SK-MEL-5 (cell line): Measurements from ENCODE around the gene RASGRP1. TPM values are rescaled to one million over a fixed set of nuclear protein-coding genes. Genes with fewer than 3 reads are reported as not detected.

Experiments used
- DNase-seq: peaks from one replicate; pipeline ENCODE4 v3.0.0-alpha.2; 2016; ENCODE audit warnings: low read depth, low spot score
- in situ Hi-C: cut with HindIII; loops from 2 replicates; pipeline ENCODE4 v1.10.0; 2016; ENCODE audit warnings: low sequenced_read_pairs, high pct_unique_total_duplicates, low pct_unique_long_range_greater_than_20kb
- total RNA-seq: library from RNA; depleted of rRNA; stranded (reverse); fragments of >200 nt; shearing (Covaris generic); gene quantifications from 2 replicates; pipeline ENCODE4 v1.2.3, GENCODE V29; 2014

RASGRP1 gene
- total RNA-seq, 1 experiment from 2014 or later = 1.3 TPM

GRCh38 chr15:38547255-38547997 is 17.2 kb downstream of the RASGRP1 start:
- DNase-seq = no peak
- in situ Hi-C loops = no loop called here

GRCh38 chr15:38545179-38545578 is 19.4 kb downstream of the RASGRP1 start:
- peak; percentile 90 for DNase-seq
- in situ Hi-C loops = no loop called here

- DNase-seq = no peak
- in situ Hi-C loops = no loop called here
These were observed 23.6 kb downstream of the RASGRP1 start for GRCh38 chr15:38541026-38541425.

- in situ Hi-C loops = no loop called here
- no peak for DNase-seq
These were observed 24.1 kb downstream of the RASGRP1 start for GRCh38 chr15:38540510-38540909.

- in situ Hi-C loops = no loop called here
- no peak for DNase-seq
These were observed 25.6 kb downstream of the RASGRP1 start for GRCh38 chr15:38539008-38539343.

- in situ Hi-C loops = no loop called here
- no peak for DNase-seq
These were observed 26.1 kb downstream of the RASGRP1 start for GRCh38 chr15:38538328-38539007.

- in situ Hi-C loops = no loop called here
- no peak for DNase-seq
These were observed 28.4 kb downstream of the RASGRP1 start for GRCh38 chr15:38536201-38536676.

- in situ Hi-C loops = no loop called here
- DNase-seq = no peak
These were observed 29.0 kb downstream of the RASGRP1 start for GRCh38 chr15:38535491-38536200.

- in situ Hi-C loops = no loop called here
- DNase-seq = no peak
These were observed 29.9 kb downstream of the RASGRP1 start for GRCh38 chr15:38534691-38535090.

GRCh38 chr15:38533926-38534325 is 30.7 kb downstream of the RASGRP1 start:
- in situ Hi-C loops = no loop called here
- no peak for DNase-seq

- DNase-seq = no peak
- in situ Hi-C loops = no loop called here
These were observed 31.1 kb downstream of the RASGRP1 start for GRCh38 chr15:38533416-38533915.

- in situ Hi-C loops = no loop called here
- no peak for DNase-seq
These were observed 31.9 kb downstream of the RASGRP1 start for GRCh38 chr15:38532728-38533127.

- DNase-seq = peak; percentile 62
- in situ Hi-C loops = no loop called here
These were observed 33.1 kb downstream of the RASGRP1 start for GRCh38 chr15:38531509-38531908.

GRCh38 chr15:38530113-38530512 is 34.5 kb downstream of the RASGRP1 start:
- in situ Hi-C loops = no loop called here
- DNase-seq = no peak

- in situ Hi-C loops = no loop called here
- no peak for DNase-seq
These were observed 36.3 kb downstream of the RASGRP1 start for GRCh38 chr15:38528294-38528693.

- in situ Hi-C loops = no loop called here
- no peak for DNase-seq
These were observed 38.5 kb downstream of the RASGRP1 start for GRCh38 chr15:38526158-38526557.

- in situ Hi-C loops = no loop called here
- no peak for DNase-seq
These were observed 39.1 kb downstream of the RASGRP1 start for GRCh38 chr15:38525489-38525888.

- DNase-seq = no peak
- in situ Hi-C loops = no loop called here
These were observed 40.5 kb downstream of the RASGRP1 start for GRCh38 chr15:38524156-38524555.
